22Rv1 (cell line): ENCODE data around the gene ZC3H12C.

ENCODE experiments used
- H3K27ac ChIP-seq: fragments of 450-650 bp; 2 replicates; pipeline ENCODE4 v1.5.1; 2017
- CTCF ChIP-seq: fragments of 450-650 bp; IDR thresholded peaks from 2 replicates; pipeline ENCODE4 v1.5.1; 2017; ENCODE audit warnings: mild to moderate bottlenecking
- ZFX ChIP-seq: fragments of 450-650 bp; IDR thresholded peaks from 2 replicates; pipeline ENCODE4 v1.6.1; 2017; ENCODE audit warnings: antibody characterized with exemption, borderline replicate concordance

Gene ZC3H12C

GRCh38 chr11:110070176-110070575 lies 23.0 kb upstream of the ZC3H12C start:
- no peak for TF ChIP-seq ZFX
- TF ChIP-seq CTCF, result no peak
- no peak overlapping the region for H3K27ac ChIP-seq

DNA sequence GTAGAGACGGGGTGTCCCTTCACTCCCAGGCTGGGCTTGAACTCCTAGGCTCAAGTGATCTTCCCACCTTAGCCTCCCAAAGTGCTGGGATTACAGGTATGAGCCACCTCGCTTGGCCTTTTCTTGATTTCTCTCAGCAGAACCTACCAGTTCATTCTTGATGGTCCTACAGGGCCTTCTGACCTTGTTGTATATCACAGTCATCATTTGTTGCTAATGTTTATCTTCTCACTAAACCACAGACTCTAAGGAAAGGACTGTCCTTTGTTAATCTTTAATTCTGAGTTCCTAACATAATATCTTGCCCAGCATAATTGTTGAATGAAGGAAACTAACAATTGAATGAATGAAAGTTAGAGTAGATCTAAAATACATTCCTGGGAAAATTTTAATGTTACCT lies 22.0 kb upstream of the ZC3H12C start:
- TF ChIP-seq ZFX, result no peak
- no peak for TF ChIP-seq CTCF
- no peak overlapping the region for H3K27ac ChIP-seq

- TF ChIP-seq CTCF (no peak), ZFX (no peak)
- no peak overlapping the region for H3K27ac ChIP-seq
These were observed 20.3 kb upstream of the ZC3H12C start for GRCh38 chr11:110072930-110073329.

DNA sequence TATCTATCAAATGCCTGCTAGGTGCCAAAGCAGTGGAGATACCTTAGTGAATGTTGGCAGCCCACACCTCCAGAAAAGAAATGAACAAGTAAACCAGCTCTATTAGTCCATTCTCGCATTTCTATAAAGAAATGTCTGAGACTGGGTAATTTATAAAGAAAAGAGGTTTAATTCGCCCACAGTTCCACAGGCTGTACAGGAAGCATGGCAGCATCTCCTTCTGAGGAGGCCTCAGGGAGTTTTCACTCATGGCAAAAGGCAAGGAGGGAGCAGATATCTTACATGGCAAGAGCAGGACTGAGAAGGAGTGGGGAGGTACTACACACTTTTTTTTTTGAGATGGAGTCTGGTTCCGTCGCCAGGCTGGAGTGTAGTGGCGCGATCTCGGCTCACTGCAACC lies 18.7 kb upstream of the ZC3H12C start:
- TF ChIP-seq CTCF (no peak), ZFX (no peak)
- no peak overlapping the region for H3K27ac ChIP-seq

GRCh38 chr11:110075105-110075846 lies 17.9 kb upstream of the ZC3H12C start:
- TF ChIP-seq ZFX (no peak), CTCF (no peak)
- H3K27ac ChIP-seq, result peak overlapping the region; percentile 69; the same call in 1 of the 2 replicates

DNA sequence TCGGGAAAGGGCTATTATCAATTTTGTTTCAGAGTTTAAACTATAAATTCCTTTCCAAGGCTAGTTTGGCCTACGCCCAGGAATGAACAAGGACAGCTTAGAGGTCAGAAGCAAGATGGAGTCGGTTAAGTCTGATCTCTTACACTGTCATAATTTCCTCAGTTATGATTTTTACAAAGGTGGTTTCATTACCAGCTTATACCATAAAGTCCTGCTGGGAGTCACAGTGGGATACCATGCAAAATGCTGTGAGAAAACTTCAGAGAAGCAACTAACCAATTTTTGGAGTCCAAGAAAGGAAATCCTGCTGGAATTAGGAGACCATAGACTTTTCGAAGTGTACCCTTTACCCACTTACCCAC lies 17.4 kb upstream of the ZC3H12C start:
- H3K27ac ChIP-seq, result peak overlapping the region; percentile 69
- no peak for TF ChIP-seq ZFX
- TF ChIP-seq CTCF, result no peak

DNA sequence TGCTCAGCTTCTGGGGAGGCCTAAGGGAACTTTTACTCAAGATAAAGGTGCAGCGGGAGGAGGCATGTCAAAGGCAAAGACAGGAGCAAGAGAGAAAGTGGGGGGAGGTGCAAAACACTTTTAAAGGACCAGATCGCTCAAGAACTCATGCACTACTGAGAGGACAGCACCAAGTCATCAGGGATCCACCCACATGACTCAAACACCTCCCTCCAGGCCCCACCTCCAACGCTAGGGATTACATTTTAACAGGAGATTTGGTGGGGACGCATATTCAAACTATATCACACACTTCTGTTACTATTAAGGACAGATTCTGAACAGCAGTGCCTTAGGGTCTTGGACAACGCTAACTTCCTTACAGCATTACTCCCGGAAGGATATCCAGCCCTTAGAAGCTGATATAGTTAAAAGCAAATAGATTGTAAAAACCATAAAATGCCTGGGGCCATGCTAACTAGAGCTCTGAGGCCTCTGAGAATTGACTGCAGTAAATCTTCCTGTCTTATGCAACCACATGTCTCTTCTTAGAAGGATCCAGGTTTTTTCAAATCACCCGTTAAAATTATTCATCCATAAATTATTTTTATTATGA lies 16.7 kb upstream of the ZC3H12C start:
- H3K27ac ChIP-seq, result peak overlapping the region; percentile 69
- TF ChIP-seq CTCF (no peak), ZFX (no peak)
